Embryonic facial prominence (tissue), 1 donor: ENCODE measurements around the gene RSPO4.

ENCODE experiments used
- DNase-seq: peaks from one replicate; pipeline ENCODE4 v3.0.0-alpha.2; 2016; ENCODE audit errors: extremely low spot score

Gene RSPO4

DNA sequence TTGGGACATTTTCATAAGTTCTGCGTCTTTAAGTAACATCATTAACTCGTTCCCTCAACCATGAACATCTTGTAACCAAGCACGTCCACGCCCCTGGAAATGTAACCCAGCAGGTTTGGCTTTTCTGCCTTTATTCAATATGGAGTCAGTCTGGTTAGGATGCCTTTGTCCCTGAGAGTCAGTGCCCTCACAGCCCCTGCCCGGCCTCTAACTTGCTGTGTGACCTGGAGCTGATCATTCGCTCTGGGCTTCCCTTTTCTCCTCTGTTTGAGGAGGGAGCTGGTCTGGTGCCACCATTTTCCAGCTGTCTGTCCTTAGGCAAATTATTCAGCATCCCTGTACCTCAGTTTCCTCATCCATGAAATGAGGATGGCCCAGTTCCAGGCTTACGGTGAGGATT lies 59.5 kb downstream of the RSPO4 start:
- no peak for DNase-seq

DNA sequence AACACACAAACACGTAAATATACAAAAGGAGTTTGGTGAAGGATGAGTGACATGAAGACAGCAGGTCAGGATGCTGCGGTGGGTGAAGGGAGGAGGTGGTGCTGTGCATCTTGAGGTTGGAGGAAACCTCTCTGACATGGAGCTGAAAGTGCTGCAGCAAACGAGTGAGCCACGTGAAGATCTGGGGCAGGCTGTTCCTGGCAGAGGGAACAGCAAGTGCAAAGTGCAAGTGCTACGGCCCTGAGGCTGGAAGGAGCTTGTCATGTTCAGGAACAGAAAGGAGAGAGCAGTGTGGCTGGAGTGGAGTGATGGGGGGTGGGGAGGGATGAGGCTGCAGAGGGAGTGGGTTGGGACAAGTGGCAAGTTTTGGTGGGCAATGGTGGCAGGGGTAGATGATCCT lies 61.2 kb downstream of the RSPO4 start:
- DNase-seq, result no peak

DNA sequence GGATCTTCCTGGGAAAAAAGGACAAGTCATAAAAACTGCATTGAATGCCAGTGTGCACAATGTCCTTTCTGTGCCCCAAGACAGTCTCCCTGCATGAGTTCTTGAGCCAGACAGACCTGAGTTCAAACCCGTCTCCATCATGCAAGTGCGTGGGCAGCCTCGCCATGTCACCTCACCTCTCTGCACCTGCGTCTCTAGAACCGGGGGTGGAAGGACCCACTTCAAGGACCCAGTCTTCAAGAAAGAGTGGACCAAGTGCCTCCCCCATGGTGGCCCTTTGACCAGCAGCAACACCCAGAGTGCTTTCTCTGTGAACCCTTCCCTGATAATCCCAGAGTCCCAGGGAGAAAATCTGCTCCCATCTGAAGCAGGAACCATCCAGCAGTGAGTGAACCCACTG lies 62.5 kb downstream of the RSPO4 start:
- no peak for DNase-seq

DNA sequence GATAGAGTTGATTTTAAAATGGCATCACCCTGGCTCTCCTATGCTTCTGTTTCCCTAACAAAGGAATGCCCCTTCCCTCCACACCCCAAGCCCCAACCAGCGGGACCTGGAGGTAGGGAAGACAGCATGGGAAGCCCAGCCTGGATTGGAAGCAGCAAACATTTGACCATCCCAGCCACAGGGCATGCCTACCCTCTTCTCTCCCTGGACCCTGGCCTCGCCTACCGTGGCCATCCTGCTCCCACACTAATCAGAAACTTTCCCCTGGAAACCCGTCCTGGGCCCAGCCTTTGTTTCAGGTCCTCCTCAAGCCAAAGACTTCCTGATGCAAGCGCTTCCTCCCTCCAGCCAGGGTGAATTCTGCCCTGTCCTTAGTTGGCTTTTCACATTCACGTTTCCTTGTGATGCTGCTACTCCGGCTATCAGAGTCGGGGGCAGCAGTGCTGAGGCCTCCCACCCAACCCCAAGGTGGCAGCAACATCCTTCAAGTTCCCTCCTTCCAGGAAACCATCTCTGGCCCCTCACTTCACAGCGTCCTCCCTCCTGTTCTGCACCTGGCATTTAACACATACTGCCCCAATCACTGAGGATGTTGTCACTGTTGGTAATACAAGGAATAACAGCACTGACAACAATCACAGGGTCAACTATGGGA lies 67.8 kb downstream of the RSPO4 start:
- DNase-seq, result no peak

DNA sequence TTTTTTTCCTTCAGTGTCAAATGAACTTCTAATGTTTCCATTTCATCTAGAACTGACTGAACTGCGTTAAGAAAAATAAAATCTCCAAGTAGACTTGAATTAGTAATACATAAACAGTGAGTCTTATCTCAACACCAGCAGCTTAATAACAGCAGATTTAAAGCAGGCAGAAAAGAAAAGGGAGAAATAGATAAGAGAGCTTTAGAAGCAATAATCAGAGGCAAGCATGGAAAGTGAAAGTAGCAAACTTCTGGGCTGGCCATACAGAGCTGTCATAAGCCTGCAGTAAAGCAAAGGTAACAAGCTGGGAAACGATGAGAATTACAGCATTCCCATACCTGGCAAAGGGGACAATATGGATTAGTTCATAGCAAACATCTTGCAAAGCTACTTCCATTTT lies 69.1 kb downstream of the RSPO4 start:
- DNase-seq, result no peak

DNA sequence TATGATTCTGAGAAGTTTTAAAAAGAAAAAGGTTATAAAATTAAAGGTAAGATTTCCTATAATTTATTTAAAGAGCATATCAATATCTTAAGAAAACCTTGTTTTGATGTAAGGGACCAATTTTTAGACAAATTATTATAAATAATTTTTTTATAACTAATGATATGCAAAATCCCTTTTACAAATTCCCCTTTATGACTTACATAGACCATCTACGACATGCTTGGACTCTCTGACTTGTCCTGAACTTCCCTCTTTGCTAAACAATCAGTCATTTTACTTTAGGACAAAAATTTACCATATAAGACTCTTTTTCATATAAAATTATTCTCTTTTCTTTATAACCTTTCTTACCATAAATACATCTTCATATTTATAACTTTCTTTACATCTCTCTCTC lies 70.7 kb downstream of the RSPO4 start:
- no peak for DNase-seq

DNA sequence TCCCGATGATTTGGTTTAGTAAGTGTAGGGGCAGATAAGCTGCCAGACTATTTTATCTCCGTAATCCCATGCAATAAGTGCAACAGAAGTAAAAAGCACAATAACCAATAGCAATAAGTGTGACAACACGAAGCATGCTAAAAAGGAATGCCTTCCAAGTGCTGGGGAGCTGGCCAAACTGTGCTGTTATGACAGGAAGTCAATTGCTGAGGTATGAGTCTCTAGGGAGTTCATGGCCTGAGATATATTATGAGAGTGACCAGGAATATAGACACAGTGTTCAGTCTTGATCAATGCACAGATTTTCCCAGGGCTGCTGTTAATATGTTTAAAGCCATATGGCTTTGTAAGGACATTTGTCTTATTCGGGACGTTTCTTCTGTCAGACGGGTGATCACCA lies 75.4 kb downstream of the RSPO4 start:
- no peak for DNase-seq

DNA sequence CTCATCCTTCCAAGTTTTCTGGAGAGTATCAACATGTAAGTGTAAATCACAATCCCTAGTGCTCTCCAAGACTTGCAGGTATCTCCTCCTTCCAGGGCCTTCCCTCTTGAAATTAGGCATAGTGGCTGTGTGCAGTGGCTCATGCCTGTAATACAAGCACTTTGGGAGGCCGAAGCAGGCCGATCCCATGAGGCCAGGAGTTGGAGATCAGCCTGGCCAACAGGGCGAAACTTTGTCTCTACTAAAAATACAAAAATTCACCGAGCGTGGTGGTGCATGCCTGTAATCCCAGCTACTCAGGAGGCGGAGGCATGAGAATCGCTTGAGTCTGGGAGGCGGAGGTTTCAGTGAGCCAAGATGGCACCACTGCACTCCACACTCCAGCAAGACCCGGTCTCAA lies 76.6 kb downstream of the RSPO4 start:
- no peak for DNase-seq

DNA sequence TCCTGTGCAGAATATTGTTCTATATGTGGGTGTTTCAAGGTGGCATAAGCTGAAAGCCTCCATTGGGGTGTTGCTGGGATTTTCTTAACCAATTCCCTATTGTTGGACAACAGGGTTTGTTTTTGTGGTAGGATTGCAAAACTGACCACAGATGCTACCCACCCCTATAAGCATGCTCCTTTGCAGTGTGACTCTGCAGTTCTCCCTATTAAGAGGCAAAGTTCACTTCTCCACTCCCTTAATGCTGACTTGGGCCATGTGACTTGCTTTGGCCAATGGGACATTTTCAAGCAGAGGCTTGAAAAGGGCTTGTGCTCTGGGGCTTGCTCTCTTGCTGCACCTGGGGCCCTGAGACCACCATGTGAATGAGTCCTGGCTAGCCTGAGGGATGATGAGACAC lies 77.5 kb downstream of the RSPO4 start:
- DNase-seq, result no peak

DNA sequence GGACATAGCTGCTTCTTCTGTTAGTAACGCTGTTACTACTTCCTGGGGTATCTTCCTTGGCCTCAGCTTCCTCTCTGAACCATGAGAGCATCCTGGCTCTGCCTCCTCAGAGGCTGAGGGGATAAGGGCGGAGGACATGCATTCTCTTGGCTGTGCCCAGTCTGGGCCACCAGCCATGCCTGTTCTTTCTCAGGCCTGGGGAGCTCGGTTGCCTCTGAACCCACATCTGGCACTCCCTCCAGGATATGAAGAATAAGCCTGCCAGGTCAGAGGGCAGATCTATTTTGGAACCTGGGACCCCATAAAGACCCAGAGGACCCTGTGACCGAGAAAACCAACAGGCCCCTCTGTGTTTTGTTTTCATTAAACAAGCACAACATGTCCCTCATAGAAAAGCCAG lies 79.3 kb downstream of the RSPO4 start:
- no peak for DNase-seq

DNA sequence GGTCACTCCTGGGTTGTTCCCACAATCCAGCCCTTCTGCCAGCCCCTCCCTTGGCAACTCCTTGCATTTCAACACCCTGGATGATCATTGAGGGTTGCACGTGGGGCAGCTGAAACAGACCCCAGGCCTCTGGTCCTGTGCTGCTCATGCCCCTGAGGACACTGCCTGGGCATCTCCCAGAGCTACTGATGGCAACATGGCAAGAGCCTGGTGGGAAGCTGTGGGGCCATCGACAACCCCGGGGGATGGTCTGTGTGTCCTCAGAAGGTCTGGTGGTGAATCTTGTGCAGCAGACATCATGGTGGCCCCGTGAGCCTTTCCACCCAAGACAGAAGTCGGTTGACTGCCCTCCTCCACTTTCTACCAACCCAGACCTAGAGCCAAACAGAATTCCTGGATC lies 81.0 kb downstream of the RSPO4 start:
- DNase-seq, result no peak

DNA sequence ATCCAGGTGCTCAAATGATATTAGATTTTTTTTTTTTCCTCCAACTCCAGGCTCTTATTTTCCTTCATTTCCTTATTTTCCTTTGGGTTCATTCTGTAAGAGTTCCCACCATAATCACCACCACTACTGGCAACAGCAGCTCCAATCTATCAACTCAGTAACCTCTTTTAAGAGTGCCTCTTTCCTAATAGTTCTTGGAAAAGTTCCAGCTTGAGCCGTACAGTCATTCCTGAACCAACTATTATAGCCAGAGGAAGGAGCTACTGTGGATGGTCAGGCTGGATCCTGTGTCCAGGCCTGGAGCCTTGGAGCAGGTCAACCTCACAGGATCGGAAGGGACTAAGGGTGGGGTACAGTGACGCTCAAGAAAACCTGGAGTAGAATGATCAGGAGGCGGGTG lies 81.8 kb downstream of the RSPO4 start:
- DNase-seq, result no peak

DNA sequence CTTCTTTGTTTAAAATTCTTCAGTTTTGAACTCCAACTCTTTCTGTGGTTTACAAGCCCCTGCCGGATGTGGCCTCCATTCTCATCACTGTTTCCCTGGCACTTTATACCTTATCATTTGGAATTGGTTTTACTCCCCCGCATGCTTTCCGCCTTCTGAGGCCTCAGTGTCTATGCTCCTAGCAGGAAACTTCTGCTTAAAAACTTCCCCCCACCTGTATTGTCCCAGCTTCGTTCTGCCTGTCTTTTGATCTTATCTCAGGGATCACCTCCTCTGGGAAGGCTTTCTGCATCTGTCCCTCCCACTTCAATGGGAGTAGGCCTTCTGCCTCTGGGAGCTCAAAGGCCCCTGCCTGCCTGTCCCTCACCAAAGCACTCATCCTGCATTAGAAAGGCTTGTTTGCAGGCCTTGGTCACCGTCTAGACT lies 82.6 kb downstream of the RSPO4 start:
- DNase-seq, result no peak

DNA sequence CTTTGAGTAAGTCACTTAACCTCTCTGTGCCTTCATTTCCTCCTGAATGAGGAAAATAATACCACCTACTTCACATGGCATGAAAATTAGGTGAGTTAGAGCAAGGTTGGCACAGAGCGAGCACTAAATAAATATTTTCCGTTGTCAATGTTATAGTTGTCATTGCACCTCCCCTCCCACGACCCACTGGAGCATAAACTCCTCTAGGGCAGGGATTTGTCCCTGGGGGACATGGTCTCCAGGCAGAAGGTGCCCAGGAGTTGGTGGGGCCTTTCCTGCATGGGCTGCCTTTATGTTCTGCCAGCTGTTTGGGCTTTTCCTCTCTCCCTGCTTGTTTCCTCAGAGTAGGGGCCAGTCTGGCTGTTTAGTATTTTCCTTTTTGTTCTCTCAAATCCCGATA lies 84.7 kb downstream of the RSPO4 start:
- DNase-seq, result no peak

DNA sequence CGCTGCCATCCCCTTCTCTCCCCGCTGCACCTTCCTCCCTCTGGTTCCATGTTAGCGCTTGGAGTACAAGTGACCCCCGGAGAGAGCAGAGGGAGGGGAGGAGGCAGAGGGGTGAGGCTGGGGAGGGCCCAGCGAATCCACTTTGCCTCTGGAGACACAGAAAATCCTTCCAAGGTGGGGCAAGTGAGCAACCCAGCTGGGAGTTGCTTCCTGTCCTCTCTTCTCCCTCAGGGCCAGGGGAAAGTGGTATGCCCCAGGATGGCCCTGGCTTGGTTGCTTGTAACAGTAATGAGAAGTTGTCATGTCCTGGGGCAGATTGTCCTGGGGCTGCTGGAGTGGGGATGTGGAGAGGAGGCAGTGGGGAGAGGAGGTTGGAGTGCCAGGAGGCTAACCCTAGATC lies 85.3 kb downstream of the RSPO4 start:
- DNase-seq, result no peak

DNA sequence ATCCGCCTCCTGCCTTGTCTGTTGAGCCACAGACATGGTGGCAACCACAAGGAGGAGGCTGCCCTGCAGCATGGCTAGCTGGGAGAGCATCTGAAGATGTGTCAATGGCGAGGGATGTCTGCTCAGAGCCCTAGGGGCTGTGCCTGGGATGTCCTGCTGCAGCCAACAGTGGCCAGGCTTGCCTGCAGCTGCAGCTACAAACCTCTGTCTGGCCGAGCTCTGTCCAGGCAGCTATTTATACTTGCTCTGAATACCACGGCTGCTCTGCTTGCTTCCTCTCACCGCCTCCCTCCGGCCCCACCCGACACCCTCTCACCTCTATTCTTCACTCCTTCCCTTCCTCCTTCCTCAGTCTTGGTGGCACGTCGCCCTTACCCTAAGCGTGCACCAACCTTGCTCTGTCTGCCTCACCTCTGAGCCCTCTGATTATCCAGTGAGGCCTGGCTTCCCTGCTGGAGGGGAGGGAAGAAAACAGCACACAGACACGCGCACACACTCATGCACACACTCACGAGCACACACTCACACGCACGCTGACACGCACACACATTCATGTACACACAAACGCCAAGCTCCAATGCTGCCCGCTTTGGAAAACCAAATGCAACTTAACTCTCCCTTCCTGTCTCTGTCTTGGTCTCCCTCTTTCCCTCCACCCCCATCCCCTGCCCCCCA lies 85.8 kb downstream of the RSPO4 start, which contains the start of gene ANGPT4:
Gene ANGPT4 (minus strand): TSS at position 210 of the 675 bp plus-strand sequence. CDS start 120 bp downstream, at position 90.
- DNase-seq, result no peak

DNA sequence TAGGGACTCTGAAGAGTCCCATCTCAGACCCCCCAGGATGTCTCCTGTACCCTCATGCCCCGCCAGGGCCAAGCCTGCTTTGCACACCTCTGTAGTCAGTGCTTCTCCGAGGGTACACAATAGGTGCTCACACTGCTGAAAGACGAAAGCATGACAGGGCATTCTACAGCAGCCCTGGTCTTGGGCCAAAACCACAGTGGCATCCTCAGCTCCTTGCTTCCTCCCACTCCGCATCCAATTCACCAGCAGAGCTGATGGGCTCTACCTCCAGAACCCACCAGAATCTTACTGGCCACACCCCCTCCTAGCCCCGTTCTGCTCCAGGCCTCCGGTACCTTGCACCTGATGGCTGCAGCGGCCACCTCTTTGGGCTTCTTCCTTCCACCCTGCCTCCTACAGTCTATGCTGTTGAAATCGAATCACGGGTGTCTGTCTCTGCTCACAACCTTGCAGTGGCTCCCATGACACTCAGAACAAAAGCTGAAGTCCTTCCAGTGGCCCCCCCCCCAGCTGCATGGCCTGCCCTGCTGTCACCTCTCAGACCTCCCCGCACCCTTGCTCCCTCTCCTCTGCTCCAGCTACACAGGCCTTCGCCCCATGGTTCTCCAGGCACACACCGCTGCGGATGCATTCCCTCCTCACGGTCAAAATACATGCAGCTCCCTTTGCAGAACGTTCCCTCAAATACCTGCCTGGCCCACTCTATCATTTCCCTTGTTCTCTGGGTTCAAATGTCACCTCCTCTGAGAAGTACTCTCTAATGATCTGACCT lies 87.2 kb downstream of the RSPO4 start:
- DNase-seq, result no peak

DNA sequence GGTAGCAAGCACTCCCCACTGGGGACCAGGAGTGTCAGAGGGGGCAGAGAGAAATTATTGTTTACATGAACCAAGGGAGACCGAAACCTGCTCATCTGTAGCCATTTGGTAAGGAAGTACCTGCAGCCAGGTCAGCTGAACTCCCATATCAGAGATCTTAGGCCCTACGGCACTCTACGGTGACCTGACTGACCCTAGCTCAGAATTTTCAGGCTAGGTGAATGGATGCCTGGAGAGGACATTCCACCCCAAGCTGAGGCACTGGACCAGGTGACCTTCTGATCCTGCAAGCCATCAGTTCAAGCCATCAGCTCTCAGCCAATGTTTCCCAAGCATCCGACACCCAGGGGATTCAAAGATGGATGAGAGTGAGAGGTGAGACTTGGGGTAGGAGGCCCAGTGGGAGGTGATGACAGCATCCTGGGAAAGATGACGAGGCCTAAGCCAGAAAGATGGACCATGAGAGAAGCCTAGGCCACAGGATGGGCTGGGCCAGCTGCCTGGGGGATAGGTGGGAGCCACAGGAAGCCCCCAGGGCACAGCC lies 88.7 kb downstream of the RSPO4 start:
- DNase-seq, result no peak

DNA sequence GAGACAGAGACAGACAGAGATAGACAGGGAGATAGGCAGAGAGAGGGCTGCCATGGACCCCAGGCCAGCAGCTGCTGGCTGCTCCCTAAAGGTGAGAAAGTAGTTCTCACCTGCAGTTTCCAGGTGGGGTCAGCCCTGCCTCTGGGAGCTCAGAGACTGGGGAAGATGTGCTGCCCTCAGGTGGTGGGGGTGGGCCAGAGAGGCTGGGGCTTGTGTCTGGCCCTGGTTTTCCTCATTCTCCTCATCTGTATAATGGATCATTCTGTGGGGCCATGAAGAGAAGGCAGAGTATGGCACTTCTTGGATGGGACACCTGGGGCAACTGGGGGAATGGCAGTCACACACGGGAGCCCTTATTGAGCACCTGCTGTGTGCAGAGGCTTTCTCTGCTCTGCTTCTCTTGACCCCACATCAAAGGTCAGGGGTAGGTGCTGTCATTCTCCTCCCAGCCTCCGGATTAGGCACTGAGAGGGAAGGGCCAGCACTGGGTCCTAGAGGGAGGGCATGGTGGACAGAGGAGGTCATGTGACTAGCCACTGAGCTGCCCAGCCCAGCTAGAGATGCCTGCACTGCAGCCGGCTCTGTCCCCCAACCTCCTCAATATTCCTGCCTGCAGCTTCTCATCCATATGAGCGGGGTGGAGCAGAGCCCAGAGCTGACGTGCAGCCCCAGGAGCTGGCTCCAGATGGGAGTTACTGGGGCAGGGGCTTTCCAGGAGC lies 90.1 kb downstream of the RSPO4 start:
- DNase-seq, result no peak

DNA sequence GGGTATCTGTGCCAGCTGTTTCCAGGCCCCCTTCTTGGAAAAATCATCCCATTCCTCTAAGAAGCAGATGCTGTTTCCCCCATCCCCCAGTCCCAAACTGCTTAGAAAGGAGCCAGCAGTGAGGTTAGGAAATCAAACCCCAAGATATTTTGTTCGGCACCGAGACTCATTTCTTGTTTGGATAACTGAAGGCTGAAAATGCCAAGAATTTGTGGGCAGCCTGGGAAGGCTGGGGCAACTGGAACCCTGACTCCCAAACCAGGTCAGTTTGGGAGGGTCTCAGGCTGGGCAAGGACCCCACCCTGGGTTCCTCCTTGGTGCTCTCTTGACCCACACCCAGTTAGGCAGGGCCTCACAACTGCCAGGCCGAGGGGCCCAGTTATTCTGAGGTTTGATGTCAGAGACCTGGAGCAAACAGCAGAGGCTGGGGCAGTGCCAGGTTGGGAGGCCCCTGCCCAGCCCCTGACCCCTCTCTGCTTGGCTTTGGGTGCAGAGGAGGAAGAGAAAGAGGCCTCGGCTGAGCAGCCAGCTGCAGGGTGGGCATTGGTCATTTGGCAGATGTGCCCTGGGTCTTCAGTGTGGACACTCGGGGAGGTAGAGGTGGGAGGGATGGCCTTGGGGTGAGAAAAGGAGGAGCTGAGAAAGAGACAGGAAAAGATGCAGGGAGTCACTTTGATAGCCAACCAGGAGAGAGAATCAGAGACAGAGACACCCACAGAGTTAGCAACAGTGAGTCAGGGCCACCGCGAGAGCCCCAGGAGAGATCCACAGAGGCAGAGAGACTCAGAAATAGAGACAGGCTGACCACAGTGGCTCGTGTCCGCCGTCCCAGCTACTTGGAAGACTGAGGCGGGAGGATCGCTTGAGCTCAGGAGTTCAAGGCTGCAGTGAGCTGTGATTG lies 91.0 kb downstream of the RSPO4 start:
- peak; percentile 8 for DNase-seq
